ENCODE data around the gene MYBPC1. TPM values are rescaled to one million over a fixed set of nuclear protein-coding genes. Genes with fewer than 3 reads are reported as not detected.

MYBPC1 gene
- polyA plus RNA-seq, 4 donors, result 0.16 to 6.4 (median 3.6) TPM

DNA sequence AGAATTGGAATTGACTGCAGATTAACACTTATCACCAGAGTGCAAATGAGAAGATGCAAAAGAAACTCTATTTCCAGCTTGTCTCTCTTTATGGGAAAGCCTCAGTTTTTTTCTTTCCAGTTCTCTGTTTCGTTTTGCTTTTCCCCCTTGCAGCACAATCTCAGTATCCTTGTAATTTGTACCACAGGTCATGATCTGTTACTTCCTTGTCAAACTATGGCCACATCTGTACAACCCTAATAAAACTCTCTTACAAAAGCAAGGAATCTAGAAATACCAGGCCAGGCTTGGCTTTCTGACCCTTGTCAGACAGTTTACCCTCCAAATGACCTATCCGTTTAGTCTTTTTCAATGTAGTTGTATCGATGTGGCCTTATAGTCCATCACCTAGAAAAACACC lies 33.9 kb downstream of the MYBPC1 start:
- FAIRE-seq, result no peak
- Histone ChIP-seq H3K36me3 (ENCODE audit: control insufficient read depth in 3 of 3, insufficient read depth in 2 of 3, low read depth in 1 of 3, low read length in 3 of 3) (no peaks in the 10 kb centered on the region), H3K9me3 (ENCODE audit: control insufficient read depth in 2 of 2, insufficient read depth in 1 of 2, low read depth in 1 of 2, low read length in 1 of 2) (no peaks in the 10 kb centered on the region), H3K4me3 (ENCODE audit: low read depth in 1 of 3, low read length in 3 of 3) (no peak overlapping the region), H3K27ac (ENCODE audit: low read depth in 1 of 3, low read length in 2 of 3) (peak overlapping the region in 2 of 3 donors; percentile 0 to 56), H3K27me3 (ENCODE audit: control insufficient read depth in 3 of 3, insufficient read depth in 3 of 3, low read length in 3 of 3) (no peaks in the 10 kb centered on the region), H3K4me1 (ENCODE audit: control insufficient read depth in 3 of 3, insufficient read depth in 2 of 3, low read depth in 1 of 3, low read length in 2 of 3) (peaks cover 0 to 13% (median 1%) of the 10 kb centered on the region in 3 donors)
- WGBS, 3 donors, result 31 to 52% (median 45%) methylated on average over 3 of the region's 3 CpGs
- DNase-seq, result peak; percentile 75 to 78

DNA sequence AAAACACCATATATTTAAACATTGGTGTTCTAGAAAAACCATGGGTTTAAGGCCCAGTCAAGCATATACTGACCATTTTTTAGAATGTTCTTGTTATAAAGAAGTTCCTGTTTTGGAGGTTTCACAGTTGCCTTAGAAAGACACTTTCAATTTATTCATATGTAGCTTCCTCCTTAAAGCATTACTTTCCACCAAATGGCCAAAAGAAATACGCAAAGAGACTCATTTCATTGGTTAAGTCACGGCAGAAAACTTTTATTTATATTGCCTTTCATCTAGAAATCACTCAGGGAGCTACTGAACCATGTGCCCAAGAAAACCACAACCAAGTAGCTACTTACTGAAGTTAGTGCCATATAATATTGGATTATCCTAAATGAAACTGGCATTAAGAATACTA lies 40.0 kb downstream of the MYBPC1 start:
- H3K4me3 ChIP-seq (ENCODE audit: low read depth in 1 of 3, low read length in 3 of 3), result no peak overlapping the region
- DNase-seq, result no peak
- H3K9me3 ChIP-seq (ENCODE audit: control insufficient read depth in 2 of 2, insufficient read depth in 1 of 2, low read depth in 1 of 2, low read length in 1 of 2), result no peaks in the 10 kb centered on the region
- H3K27me3 ChIP-seq (ENCODE audit: control insufficient read depth in 3 of 3, insufficient read depth in 3 of 3, low read length in 3 of 3), result no peaks in the 10 kb centered on the region
- WGBS, 3 donors, result 57 to 78% (median 65%) methylated on average over 2 of the region's 2 CpGs
- H3K36me3 ChIP-seq (ENCODE audit: control insufficient read depth in 3 of 3, insufficient read depth in 2 of 3, low read depth in 1 of 3, low read length in 3 of 3), result no peaks in the 10 kb centered on the region
- H3K27ac ChIP-seq (ENCODE audit: low read depth in 1 of 3, low read length in 2 of 3), result no peak overlapping the region
- FAIRE-seq, result no peak
- H3K4me1 ChIP-seq (ENCODE audit: control insufficient read depth in 3 of 3, insufficient read depth in 2 of 3, low read depth in 1 of 3, low read length in 2 of 3), result no peaks in the 10 kb centered on the region

DNA sequence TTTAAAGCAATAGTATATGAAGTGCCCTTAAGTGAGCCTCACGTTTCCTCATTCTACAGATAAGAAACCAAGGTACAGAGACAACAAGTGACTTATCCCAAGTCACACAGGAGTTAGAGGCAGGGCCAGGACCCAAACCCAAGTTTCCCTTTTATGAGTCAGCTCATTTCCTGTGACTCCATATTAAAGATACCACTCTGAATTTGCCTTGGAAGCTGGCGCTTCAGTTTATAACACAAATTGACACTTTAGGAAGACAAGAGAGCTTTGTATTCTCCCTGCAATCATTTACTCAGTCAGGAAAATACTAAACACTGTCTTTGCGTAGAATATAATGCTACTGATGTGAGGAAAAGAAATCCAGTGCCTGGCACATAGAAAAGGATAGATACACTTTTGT lies 43.2 kb downstream of the MYBPC1 start:
- Histone ChIP-seq H3K27me3 (ENCODE audit: control insufficient read depth in 3 of 3, insufficient read depth in 3 of 3, low read length in 3 of 3) (peaks cover 0 to 5% (median 0%) of the 10 kb centered on the region in 3 donors), H3K36me3 (ENCODE audit: control insufficient read depth in 3 of 3, insufficient read depth in 2 of 3, low read depth in 1 of 3, low read length in 3 of 3) (no peaks in the 10 kb centered on the region), H3K27ac (ENCODE audit: low read depth in 1 of 3, low read length in 2 of 3) (no peak overlapping the region), H3K9me3 (ENCODE audit: control insufficient read depth in 2 of 2, insufficient read depth in 1 of 2, low read depth in 1 of 2, low read length in 1 of 2) (no peaks in the 10 kb centered on the region), H3K4me3 (ENCODE audit: low read depth in 1 of 3, low read length in 3 of 3) (no peak overlapping the region), H3K4me1 (ENCODE audit: control insufficient read depth in 3 of 3, insufficient read depth in 2 of 3, low read depth in 1 of 3, low read length in 2 of 3) (no peaks in the 10 kb centered on the region)
- no peak for FAIRE-seq
- WGBS, 3 donors, result 71 to 76% (median 73%) methylated on average over 3 of the region's 3 CpGs
- no peak for DNase-seq

DNA sequence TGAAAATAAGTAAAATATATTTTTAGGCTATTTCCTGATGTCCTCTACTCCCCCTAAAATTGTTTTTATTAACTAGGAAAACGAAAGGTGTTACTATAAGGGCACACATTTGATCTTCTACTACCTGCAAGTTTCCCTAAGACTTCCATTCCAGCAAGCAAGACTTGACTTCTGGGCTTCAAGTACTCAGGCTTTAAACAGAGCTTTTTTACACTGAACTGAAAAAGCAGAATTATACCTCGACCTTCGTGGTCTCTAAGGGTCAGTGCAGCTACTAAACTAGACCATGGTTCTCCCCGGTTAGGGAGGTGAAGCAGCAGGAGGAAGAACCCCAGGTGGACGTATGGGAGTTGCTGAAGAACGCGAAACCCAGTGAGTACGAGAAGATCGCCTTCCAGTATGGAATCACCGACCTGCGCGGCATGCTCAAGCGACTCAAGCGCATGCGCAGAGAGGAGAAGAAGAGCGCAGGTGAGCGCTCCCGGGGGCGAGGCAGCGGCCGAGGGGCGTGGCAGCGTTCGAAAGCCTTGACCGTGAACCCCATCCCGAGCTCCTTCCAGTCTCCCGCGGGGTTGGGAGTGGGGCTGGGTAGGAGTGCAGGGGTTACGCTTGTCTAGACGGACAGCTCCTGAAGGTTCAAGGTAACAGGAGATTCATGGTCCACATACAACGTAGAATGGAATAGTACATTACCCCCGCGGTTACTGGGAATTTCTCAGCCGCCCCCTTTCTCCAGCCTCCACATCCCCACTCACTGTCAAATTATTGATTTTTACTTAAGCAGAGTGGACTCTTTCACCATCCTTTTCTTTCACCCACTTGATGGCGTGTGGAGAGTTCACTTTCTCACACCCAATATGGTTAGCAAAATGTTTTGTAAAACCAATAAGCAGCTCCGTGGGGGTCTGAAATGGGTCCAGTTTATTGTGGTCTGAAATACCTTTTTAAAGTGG lies 47.6 kb downstream of the MYBPC1 start:
- Histone ChIP-seq H3K9me3 (ENCODE audit: control insufficient read depth in 2 of 2, insufficient read depth in 1 of 2, low read depth in 1 of 2, low read length in 1 of 2) (no peaks in the 10 kb centered on the region), H3K27me3 (ENCODE audit: control insufficient read depth in 3 of 3, insufficient read depth in 3 of 3, low read length in 3 of 3) (peaks cover 0 to 5% (median 0%) of the 10 kb centered on the region in 3 donors), H3K4me3 (ENCODE audit: low read depth in 1 of 3, low read length in 3 of 3) (peak overlapping the region in 2 of 3 donors; percentile 10 to 34), H3K36me3 (ENCODE audit: control insufficient read depth in 3 of 3, insufficient read depth in 2 of 3, low read depth in 1 of 3, low read length in 3 of 3) (no peaks in the 10 kb centered on the region), H3K4me1 (ENCODE audit: control insufficient read depth in 3 of 3, insufficient read depth in 2 of 3, low read depth in 1 of 3, low read length in 2 of 3) (peaks cover 0 to 3% (median 0%) of the 10 kb centered on the region in 3 donors), H3K27ac (ENCODE audit: low read depth in 1 of 3, low read length in 2 of 3) (no peak overlapping the region)
- FAIRE-seq (no peak), DNase-seq (peak; percentile 82 to 85)
- WGBS, 3 donors, result 15 to 16% (median 16%) methylated on average over 36 of the region's 36 CpGs

DNA sequence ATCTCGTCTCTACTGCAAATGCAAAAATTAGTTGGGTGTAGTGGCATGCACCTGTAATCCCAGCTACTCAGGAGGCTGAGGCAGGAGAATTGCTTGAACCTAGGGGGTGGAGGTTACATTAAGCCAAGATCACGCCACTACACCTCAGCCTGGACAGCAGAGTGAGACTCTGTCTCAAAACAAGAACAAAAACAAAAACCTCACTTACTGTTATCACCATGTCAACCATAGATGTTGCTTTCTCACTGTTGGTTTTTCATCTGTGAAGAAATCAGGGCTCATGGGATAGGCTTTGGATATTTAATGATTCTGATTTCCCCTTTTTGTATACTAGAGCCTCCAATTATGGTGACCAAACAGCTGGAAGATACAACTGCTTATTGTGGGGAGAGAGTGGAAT lies 52.9 kb downstream of the MYBPC1 start:
- no peaks in the 10 kb centered on the region for H3K27me3 ChIP-seq (ENCODE audit: control insufficient read depth in 3 of 3, insufficient read depth in 3 of 3, low read length in 3 of 3)
- DNase-seq (no peak), FAIRE-seq (no peak)
- no peaks in the 10 kb centered on the region for H3K9me3 ChIP-seq (ENCODE audit: control insufficient read depth in 2 of 2, insufficient read depth in 1 of 2, low read depth in 1 of 2, low read length in 1 of 2)
- H3K4me1 ChIP-seq (ENCODE audit: control insufficient read depth in 3 of 3, insufficient read depth in 2 of 3, low read depth in 1 of 3, low read length in 2 of 3), result peaks cover 0 to 3% (median under 1%) of the 10 kb centered on the region in 3 donors
- WGBS, 3 donors, result 83 to 85% (median 83%) methylated on average over 2 of the region's 2 CpGs
- no peaks in the 10 kb centered on the region for H3K36me3 ChIP-seq (ENCODE audit: control insufficient read depth in 3 of 3, insufficient read depth in 2 of 3, low read depth in 1 of 3, low read length in 3 of 3)
- no peak overlapping the region for H3K27ac ChIP-seq (ENCODE audit: low read depth in 1 of 3, low read length in 2 of 3)
- H3K4me3 ChIP-seq (ENCODE audit: low read depth in 1 of 3, low read length in 3 of 3), result no peak overlapping the region

DNA sequence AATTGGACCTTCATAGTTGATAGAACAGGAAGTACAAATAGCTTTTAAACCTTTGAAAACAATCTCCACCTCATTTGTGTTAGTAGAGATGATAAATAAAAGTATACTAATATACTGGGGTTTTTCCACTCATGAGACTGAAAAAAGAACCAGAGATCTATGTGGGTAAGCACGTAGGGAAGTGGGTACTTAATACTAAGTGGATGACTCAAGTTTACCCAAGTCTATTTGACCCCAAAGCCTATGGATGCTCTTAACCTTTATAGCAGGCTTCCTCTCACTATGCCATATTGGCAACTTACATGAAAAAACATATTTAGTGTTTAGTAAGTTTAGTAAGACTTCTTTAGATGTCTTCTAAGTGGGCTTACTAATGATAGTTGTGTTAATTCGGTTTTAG lies 53.4 kb downstream of the MYBPC1 start:
- Histone ChIP-seq H3K4me1 (ENCODE audit: control insufficient read depth in 3 of 3, insufficient read depth in 2 of 3, low read depth in 1 of 3, low read length in 2 of 3) (peaks cover 0 to 5% (median 3%) of the 10 kb centered on the region in 3 donors), H3K27ac (ENCODE audit: low read depth in 1 of 3, low read length in 2 of 3) (no peak overlapping the region), H3K4me3 (ENCODE audit: low read depth in 1 of 3, low read length in 3 of 3) (no peak overlapping the region), H3K36me3 (ENCODE audit: control insufficient read depth in 3 of 3, insufficient read depth in 2 of 3, low read depth in 1 of 3, low read length in 3 of 3) (no peaks in the 10 kb centered on the region), H3K9me3 (ENCODE audit: control insufficient read depth in 2 of 2, insufficient read depth in 1 of 2, low read depth in 1 of 2, low read length in 1 of 2) (no peaks in the 10 kb centered on the region), H3K27me3 (ENCODE audit: control insufficient read depth in 3 of 3, insufficient read depth in 3 of 3, low read length in 3 of 3) (no peaks in the 10 kb centered on the region)
- DNase-seq (no peak), FAIRE-seq (no peak)
- WGBS, 3 donors, result 66 to 78% (median 67%) methylated on average over 2 of the region's 2 CpGs

DNA sequence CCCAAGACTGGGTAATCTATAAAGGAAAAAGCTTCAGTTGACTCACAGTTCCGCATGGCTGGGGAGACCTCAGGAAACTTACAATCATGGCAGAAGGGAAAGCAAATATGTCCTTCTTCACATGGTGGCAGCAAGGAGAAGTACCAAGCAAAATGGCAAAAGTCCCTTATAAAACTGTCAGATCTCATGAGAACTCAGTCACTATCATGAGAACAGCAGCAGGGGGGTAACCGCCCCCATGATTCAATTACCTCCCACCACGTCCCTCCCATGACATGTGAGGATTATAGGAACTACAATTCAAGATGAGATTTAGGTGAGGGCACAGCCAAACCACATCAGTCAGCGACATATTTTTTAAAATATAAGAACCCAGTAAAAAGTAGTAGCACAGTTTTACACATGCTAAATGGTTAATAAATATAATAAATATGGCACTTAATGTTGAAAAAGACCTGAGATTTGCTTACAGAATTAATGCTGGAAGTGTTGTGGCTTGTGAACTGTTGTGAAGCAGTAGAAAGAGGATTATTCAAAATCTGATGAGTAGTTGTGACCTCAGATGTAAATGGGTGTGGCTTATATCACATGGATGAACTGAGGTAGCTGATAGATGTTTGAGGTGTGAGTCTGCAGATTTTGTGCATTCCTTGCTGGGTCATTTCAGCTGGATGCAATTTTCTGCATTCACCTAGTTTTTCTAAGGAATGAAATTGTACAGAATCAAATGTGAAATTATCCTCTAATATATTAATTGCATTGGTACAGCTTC lies 55.8 kb downstream of the MYBPC1 start:
- FAIRE-seq, result no peak
- Histone ChIP-seq H3K9me3 (ENCODE audit: control insufficient read depth in 2 of 2, insufficient read depth in 1 of 2, low read depth in 1 of 2, low read length in 1 of 2) (no peaks in the 10 kb centered on the region), H3K36me3 (ENCODE audit: control insufficient read depth in 3 of 3, insufficient read depth in 2 of 3, low read depth in 1 of 3, low read length in 3 of 3) (no peaks in the 10 kb centered on the region), H3K27me3 (ENCODE audit: control insufficient read depth in 3 of 3, insufficient read depth in 3 of 3, low read length in 3 of 3) (no peaks in the 10 kb centered on the region), H3K4me1 (ENCODE audit: control insufficient read depth in 3 of 3, insufficient read depth in 2 of 3, low read depth in 1 of 3, low read length in 2 of 3) (peaks cover 0 to 5% (median 3%) of the 10 kb centered on the region in 3 donors), H3K4me3 (ENCODE audit: low read depth in 1 of 3, low read length in 3 of 3) (no peak overlapping the region), H3K27ac (ENCODE audit: low read depth in 1 of 3, low read length in 2 of 3) (no peak overlapping the region)
- WGBS, 3 donors, result 81 to 96% (median 93%) methylated on average over 4 of the region's 4 CpGs
- DNase-seq, result no peak

DNA sequence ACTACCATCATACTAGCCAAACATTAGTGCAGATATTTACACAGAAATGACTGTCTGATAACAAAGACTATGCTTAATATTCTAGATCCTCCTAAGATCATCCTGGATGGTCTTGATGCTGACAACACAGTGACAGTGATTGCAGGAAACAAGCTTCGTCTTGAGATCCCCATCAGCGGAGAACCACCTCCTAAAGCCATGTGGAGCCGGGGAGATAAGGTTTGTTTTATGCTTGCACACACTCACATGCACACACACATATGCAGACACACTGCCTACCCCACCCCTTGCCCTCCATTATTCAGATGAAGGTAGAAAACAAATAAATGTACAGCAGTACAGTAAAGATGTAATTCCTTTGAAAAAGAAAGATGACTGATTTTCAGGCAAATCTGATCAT lies 58.3 kb downstream of the MYBPC1 start:
- DNase-seq (peak; percentile 21 to 39), FAIRE-seq (no peak)
- Histone ChIP-seq H3K4me3 (ENCODE audit: low read depth in 1 of 3, low read length in 3 of 3) (no peak overlapping the region), H3K36me3 (ENCODE audit: control insufficient read depth in 3 of 3, insufficient read depth in 2 of 3, low read depth in 1 of 3, low read length in 3 of 3) (no peaks in the 10 kb centered on the region), H3K27ac (ENCODE audit: low read depth in 1 of 3, low read length in 2 of 3) (peak overlapping the region in 2 of 3 donors; percentile 15 to 53), H3K27me3 (ENCODE audit: control insufficient read depth in 3 of 3, insufficient read depth in 3 of 3, low read length in 3 of 3) (no peaks in the 10 kb centered on the region), H3K9me3 (ENCODE audit: control insufficient read depth in 2 of 2, insufficient read depth in 1 of 2, low read depth in 1 of 2, low read length in 1 of 2) (no peaks in the 10 kb centered on the region), H3K4me1 (ENCODE audit: control insufficient read depth in 3 of 3, insufficient read depth in 2 of 3, low read depth in 1 of 3, low read length in 2 of 3) (peaks cover 0 to 5% (median 0%) of the 10 kb centered on the region in 3 donors)
- 20 to 61% (median 41%) methylated on average over 3 of the region's 3 CpGs for WGBS, 3 donors

Measured in small intestine (tissue), 7 donors.